ENCODE data around the gene IRF2BP1.

DNA sequence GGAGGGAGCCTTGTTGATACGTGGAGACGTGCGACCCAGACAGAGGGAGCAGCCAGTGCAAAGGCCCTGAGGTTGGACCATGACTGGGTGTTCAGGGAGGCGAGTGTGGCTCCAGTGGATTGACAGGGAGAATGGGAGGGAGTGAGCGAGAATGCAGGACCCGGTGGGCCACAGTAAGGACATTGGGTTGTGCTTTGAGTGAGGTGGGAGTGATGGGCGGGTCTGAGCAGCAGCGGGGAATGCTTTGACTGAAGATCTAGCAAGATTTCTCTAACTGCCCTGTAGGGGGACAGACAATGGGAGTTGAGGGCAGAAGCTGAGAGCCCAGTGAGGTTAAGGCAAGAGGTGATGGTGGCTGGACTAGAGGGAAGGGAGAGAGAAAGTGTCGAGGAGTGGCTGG lies 36.3 kb upstream of the IRF2BP1 start:
- TF ChIP-seq POLR2A (IDR thresholded peaks at IDR 0.05; ENCODE audit: low read length), result no peak
- TF ChIP-seq GATA1 (IDR thresholded peaks at IDR 0.05; ENCODE audit: low read depth, low read length), result no peak

Measured in erythroblast (primary cell).